ENCODE results near the gene FBP1.

- no peak for TF ChIP-seq POLR2AphosphoS5 (IDR thresholded peaks at IDR 0.05; ENCODE audit: borderline replicate concordance, low read depth, low read length)
- TF ChIP-seq EZH2 (IDR thresholded peaks at IDR 0.05): no peak
- no peak for TF ChIP-seq FOXP2 (optimal IDR thresholded peaks at IDR 0.05; ENCODE audit: control extremely low read depth, extremely low read length, insufficient read depth)
These were observed 15.0 kb upstream of the FBP1 start for GRCh38 chr9:94654165-94654894.

Measured in SK-N-MC (cell line).